ENCODE measurements around the gene ROBO1.

GRCh38 chr3:79170021-79170420 lies 597.8 kb downstream of the ROBO1 start:
- TF ChIP-seq CTCF (IDR thresholded peaks at IDR 0.05) (no peak), POLR2A (IDR thresholded peaks at IDR 0.05) (no peak)
